Measurements from ENCODE around the gene RFC4.

The RFC4 gene

DNA sequence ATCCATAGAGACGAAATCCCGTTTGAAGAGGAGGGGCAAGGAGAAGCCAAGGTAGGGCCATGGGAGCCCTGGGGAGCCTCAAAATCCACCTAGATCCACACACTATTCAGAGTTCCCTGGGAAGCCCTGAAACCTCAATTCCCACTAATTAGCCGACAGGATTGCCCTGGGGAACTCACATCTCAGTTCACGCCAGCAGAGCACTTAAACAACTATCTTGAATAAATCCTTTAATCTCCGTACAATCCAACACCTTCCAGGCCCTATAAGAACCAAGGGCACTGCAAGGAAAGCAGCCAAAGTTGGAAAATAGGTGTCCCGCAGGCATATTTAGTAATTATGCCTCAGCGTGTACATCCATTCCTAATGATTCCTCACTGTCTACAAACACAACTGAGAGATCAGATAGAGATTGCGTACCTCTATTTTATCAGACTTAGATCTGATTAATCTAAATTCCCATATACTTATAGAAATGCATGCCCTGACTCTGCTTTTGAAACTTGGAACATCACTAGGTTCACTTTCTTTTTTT lies 48.5 kb downstream of the RFC4 start:
- no peaks in the 10 kb centered on the region for H4K20me1 ChIP-seq (ENCODE audit: insufficient read depth, low read length)
- H3K9me2 ChIP-seq (ENCODE audit: low read depth, low read length), result no peaks in the 10 kb centered on the region
- H3K4me3 ChIP-seq (ENCODE audit: low read depth, low read length, poor library complexity, severe bottlenecking), result no peak overlapping the region
- no peaks in the 10 kb centered on the region for H3K36me3 ChIP-seq (ENCODE audit: insufficient read depth, low read length)
- no peak overlapping the region for H3K4me2 ChIP-seq (ENCODE audit: low read length)
- H3K27me3 ChIP-seq (ENCODE audit: insufficient read depth, low read length), result no peaks in the 10 kb centered on the region
- H3K9ac ChIP-seq (ENCODE audit: low read length), result no peak overlapping the region
- no peaks in the 10 kb centered on the region for H3K79me2 ChIP-seq (ENCODE audit: insufficient read depth, low read length)
- no peaks in the 10 kb centered on the region for H3K9me3 ChIP-seq (ENCODE audit: low read length)
- no peaks in the 10 kb centered on the region for H3F3A ChIP-seq (ENCODE audit: insufficient read depth, low read length)
- TF ChIP-seq, protein P1, sequence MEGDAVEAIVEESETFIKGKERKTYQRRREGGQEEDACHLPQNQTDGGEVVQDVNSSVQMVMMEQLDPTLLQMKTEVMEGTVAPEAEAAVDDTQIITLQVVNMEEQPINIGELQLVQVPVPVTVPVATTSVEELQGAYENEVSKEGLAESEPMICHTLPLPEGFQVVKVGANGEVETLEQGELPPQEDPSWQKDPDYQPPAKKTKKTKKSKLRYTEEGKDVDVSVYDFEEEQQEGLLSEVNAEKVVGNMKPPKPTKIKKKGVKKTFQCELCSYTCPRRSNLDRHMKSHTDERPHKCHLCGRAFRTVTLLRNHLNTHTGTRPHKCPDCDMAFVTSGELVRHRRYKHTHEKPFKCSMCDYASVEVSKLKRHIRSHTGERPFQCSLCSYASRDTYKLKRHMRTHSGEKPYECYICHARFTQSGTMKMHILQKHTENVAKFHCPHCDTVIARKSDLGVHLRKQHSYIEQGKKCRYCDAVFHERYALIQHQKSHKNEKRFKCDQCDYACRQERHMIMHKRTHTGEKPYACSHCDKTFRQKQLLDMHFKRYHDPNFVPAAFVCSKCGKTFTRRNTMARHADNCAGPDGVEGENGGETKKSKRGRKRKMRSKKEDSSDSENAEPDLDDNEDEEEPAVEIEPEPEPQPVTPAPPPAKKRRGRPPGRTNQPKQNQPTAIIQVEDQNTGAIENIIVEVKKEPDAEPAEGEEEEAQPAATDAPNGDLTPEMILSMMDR (IDR thresholded peaks at IDR 0.05; ENCODE audit: low read length), result no peak
- TF ChIP-seq EZH2 (IDR thresholded peaks at IDR 0.05; ENCODE audit: borderline replicate concordance, low read length), result no peak
- H2AFZ ChIP-seq (ENCODE audit: low read length), result no peak overlapping the region
- no peak overlapping the region for H3K27ac ChIP-seq (ENCODE audit: low read depth, low read length, poor library complexity, severe bottlenecking)
- H3K4me1 ChIP-seq (ENCODE audit: insufficient read depth, low read length, severe bottlenecking), result no peaks in the 10 kb centered on the region

DNA sequence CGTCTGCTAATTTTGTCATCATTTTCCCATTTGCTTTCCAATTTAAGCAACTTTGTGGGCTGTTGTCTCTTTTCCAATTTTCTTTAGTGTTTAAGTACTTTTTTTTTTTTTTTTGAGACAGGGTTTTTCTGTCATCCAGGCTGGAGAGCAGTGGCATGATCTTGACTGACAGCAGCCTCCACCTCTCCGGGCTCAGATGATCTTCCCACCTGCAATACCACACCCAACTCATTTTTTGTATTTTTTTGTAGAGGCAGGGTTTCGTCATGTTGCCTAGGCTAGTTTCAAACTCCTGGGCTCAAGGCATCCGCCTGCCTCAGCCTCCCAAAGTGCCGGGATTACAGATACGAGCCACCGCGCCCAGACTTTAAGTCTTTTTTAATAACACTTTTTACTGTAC lies 49.1 kb downstream of the RFC4 start:
- H4K20me1 ChIP-seq (ENCODE audit: insufficient read depth, low read length), result no peaks in the 10 kb centered on the region
- no peaks in the 10 kb centered on the region for H3F3A ChIP-seq (ENCODE audit: insufficient read depth, low read length)
- H3K27me3 ChIP-seq (ENCODE audit: insufficient read depth, low read length), result no peaks in the 10 kb centered on the region
- no peak overlapping the region for H3K4me3 ChIP-seq (ENCODE audit: low read depth, low read length, poor library complexity, severe bottlenecking)
- no peaks in the 10 kb centered on the region for H3K9me2 ChIP-seq (ENCODE audit: low read depth, low read length)
- no peak overlapping the region for H2AFZ ChIP-seq (ENCODE audit: low read length)
- no peaks in the 10 kb centered on the region for H3K4me1 ChIP-seq (ENCODE audit: insufficient read depth, low read length, severe bottlenecking)
- H3K4me2 ChIP-seq (ENCODE audit: low read length), result no peak overlapping the region
- H3K36me3 ChIP-seq (ENCODE audit: insufficient read depth, low read length), result no peaks in the 10 kb centered on the region
- no peaks in the 10 kb centered on the region for H3K79me2 ChIP-seq (ENCODE audit: insufficient read depth, low read length)
- TF ChIP-seq, protein P1 (IDR thresholded peaks at IDR 0.05; ENCODE audit: low read length), result no peak
- TF ChIP-seq EZH2 (IDR thresholded peaks at IDR 0.05; ENCODE audit: borderline replicate concordance, low read length), result no peak
- no peak overlapping the region for H3K27ac ChIP-seq (ENCODE audit: low read depth, low read length, poor library complexity, severe bottlenecking)
- H3K9ac ChIP-seq (ENCODE audit: low read length), result no peak overlapping the region
- no peaks in the 10 kb centered on the region for H3K9me3 ChIP-seq (ENCODE audit: low read length)

DNA sequence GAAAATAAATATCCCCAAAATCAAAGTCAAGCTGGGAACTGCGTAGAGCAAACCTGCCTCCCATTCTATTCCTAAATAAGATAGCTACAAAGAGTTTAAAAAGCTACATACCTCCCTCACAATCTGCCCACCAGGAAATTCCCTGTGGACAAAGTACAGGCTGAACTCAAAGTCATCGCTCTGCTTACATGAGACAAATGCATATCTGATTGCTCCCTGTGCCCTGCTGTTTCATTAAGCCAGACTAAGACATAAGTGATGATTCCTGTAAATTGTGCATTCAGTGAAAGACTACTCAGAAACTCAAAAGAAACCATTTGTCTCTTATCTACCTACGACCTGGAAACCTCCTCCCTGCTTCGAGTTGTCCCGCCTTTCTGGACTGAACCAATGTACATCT lies 51.4 kb downstream of the RFC4 start:
- Histone ChIP-seq H3K79me2 (ENCODE audit: insufficient read depth, low read length) (no peaks in the 10 kb centered on the region), H3F3A (ENCODE audit: insufficient read depth, low read length) (no peaks in the 10 kb centered on the region), H3K9me2 (ENCODE audit: low read depth, low read length) (no peaks in the 10 kb centered on the region), H3K36me3 (ENCODE audit: insufficient read depth, low read length) (no peaks in the 10 kb centered on the region), H2AFZ (ENCODE audit: low read length) (no peak overlapping the region), H3K27me3 (ENCODE audit: insufficient read depth, low read length) (no peaks in the 10 kb centered on the region), H3K9me3 (ENCODE audit: low read length) (no peaks in the 10 kb centered on the region), H3K4me2 (ENCODE audit: low read length) (no peak overlapping the region), H3K27ac (ENCODE audit: low read depth, low read length, poor library complexity, severe bottlenecking) (no peak overlapping the region), H3K4me1 (ENCODE audit: insufficient read depth, low read length, severe bottlenecking) (no peaks in the 10 kb centered on the region), H3K4me3 (ENCODE audit: low read depth, low read length, poor library complexity, severe bottlenecking) (no peak overlapping the region), H4K20me1 (ENCODE audit: insufficient read depth, low read length) (no peaks in the 10 kb centered on the region), H3K9ac (ENCODE audit: low read length) (no peak overlapping the region)
- no peak for TF ChIP-seq EZH2 (IDR thresholded peaks at IDR 0.05; ENCODE audit: borderline replicate concordance, low read length)
- TF ChIP-seq, protein P1 (IDR thresholded peaks at IDR 0.05; ENCODE audit: low read length), result no peak

All from OCI-LY1 (cell line).